Astrocyte of the hippocampus (primary cell): Measurements from ENCODE around the gene CEMIP2.
"Not testable (repeated sequence)": the region's sequence is repeated elsewhere in the genome, so short reads cannot be mapped to it uniquely, and the experiment has no call there.

Source experiments
- DNase-seq: peaks from one replicate; pipeline ENCODE4 v3.0.0; 2011; ENCODE audit warnings: low read depth, low spot score

CEMIP2 gene

GRCh38 chr9:71680189-71680980 lies 87.9 kb downstream of the CEMIP2 start:
- peak; percentile 69 for DNase-seq

- DNase-seq: no peak
These were observed 89.3 kb downstream of the CEMIP2 start for GRCh38 chr9:71678999-71679398.

- no peak for DNase-seq
These were observed 91.1 kb downstream of the CEMIP2 start for GRCh38 chr9:71677209-71677608.

DNA sequence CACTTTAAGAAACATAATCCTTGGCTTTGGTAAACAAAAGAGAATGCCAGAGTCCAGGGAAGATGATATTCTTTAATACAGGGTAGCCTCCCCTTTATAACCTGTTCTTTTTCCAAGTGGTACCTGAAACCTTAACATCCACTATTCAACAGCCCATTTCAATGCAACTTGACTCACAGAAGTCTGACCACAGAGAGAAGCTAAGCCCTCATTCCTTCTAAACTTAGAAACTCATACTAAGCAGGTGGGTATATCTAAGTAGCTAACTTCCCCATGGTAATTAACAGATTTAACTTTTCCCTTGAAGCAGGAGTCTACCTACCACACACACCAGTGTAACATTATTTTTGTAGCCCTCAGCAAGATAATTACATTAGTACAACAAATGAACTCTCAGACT lies 91.9 kb downstream of the CEMIP2 start:
- no peak for DNase-seq

DNA sequence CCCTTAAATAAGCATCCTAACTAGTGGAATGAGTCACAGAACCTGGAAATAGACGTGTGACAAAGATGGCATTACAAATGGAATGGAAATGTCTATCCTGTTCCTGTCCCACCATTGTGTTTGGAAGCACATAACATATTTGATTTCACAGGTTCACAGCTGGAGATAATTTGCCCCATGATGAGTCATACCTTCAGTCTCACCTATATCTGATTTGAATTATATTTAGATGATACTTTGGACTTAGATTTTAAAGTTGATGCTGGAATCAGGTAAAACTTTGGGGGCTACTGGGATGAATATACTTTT lies 92.5 kb downstream of the CEMIP2 start:
- DNase-seq: no peak

- DNase-seq: no peak
These were observed 93.0 kb downstream of the CEMIP2 start for GRCh38 chr9:71675105-71675856.

GRCh38 chr9:71672573-71672972 lies 95.7 kb downstream of the CEMIP2 start:
- DNase-seq: no peak

DNA sequence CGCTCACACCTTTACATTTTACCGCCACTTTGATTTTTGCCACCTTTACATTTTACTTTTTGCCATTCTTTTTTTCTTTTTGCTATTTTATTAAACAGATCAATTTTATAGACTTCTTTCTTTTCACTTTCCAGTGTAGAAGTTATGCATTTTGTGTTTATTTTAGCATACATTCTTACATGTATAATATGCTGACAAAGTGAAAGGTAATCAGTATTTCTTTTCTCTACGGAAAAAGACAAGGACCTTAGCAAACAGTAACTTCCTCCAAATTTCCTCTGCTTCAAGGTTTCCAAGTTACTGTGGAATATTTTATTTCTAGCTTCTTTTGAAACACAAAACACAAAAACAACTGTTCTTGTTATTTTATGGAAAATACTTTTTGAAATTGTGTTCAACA lies 97.0 kb downstream of the CEMIP2 start:
- no peak for DNase-seq

GRCh38 chr9:71670121-71670520 lies 98.2 kb downstream of the CEMIP2 start:
- DNase-seq: no peak

DNA sequence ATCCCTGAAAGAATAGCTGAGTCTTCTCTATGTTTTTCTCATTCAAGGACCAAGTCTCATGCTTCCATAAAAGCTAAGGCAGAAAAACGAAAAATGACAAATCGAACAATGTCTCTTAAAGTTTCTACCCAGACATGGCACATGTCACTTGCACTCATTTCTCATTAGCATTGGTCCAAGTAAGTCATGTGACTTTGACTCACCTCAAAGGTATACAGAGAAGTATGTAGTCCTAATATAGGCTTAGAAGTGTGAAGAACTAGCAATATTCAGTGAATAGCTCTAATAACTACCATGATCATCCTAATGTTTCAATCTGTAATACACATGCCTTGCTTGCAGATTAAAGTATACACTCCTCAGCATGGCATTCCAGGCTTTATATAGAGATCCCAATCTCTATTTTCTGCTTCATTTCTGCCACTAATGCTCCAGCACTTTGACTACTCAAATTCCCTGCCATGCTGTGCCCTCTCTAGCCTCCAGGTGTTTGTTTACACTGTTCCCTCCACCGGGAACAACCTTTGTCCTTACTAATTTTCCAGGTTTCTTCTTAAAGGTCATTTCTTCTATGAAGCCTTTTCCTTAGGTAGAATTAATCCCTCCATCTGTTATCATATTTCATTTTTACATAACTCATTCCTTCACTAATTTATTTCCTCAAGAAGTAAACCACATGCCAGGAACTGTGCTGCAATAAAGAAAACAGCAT lies 98.9 kb downstream of the CEMIP2 start:
- DNase-seq: no peak

- DNase-seq: no peak
These were observed 99.6 kb downstream of the CEMIP2 start for GRCh38 chr9:71668717-71669116.

GRCh38 chr9:71665247-71665646 lies 103.1 kb downstream of the CEMIP2 start:
- no peak for DNase-seq

DNA sequence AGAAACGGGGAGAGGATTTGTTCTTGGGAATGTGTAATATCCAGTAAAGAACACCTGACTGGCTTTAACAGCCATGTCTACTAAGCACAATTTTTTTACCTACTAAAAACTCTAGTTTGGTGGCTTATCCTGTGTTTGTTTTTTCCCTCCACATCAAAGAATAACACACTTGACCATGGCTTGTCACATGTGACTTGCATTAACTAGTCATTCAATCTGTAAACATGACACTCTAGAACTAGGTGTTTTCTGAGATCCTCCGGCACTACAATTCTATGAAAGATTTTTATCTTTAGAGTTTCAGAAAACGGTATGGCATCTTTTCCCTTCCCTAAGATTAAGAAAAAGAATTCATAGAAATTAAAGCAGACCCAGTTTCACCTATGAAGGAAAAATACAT lies 103.7 kb downstream of the CEMIP2 start:
- no peak for DNase-seq

GRCh38 chr9:71663931-71664459 lies 104.3 kb downstream of the CEMIP2 start:
- peak; percentile 87 for DNase-seq

- peak; percentile 92 for DNase-seq
These were observed 105.1 kb downstream of the CEMIP2 start for GRCh38 chr9:71663216-71663615.

DNA sequence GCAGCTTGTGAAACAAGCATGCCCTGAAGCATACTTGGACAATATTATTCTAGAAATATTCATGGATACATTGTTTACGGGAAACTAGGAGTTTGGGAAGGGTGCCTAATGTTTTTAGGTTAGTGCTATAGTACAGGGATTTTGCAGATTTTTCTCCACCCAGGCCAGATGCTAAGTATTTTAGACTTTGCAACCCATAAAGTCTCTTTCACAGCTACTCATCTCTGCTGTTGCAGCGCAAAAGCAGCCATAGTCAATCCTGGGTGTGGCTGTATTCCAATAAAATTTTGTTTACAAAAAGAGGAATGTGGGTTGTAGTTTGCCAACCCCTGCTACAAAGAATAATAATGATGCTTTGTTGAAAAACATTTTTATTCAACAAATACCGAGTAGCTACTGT lies 106.2 kb downstream of the CEMIP2 start:
- DNase-seq: no peak

- not testable (repeated sequence) for DNase-seq
These were observed 111.0 kb downstream of the CEMIP2 start for GRCh38 chr9:71657276-71657675.

- DNase-seq: no peak
These were observed 111.8 kb downstream of the CEMIP2 start for GRCh38 chr9:71656496-71656895.

DNA sequence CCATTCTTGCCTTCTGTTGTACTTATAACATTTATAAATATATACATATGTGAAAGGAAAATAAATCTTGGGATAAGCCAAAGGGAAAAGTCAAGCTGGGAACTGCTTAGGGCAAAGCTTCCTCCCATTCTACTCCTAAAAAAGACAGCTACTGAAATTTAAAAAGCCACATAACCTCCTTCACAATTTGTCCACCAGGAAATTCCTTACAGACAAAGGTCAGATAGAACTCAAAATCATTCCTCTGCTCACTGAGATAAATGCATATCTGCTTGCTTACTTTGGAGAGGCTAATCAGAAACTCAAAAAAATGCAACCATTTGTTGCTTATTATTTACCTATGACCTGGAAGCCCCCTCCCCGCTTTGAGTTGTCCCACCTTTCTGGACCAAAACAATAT lies 112.5 kb downstream of the CEMIP2 start:
- no peak for DNase-seq

DNA sequence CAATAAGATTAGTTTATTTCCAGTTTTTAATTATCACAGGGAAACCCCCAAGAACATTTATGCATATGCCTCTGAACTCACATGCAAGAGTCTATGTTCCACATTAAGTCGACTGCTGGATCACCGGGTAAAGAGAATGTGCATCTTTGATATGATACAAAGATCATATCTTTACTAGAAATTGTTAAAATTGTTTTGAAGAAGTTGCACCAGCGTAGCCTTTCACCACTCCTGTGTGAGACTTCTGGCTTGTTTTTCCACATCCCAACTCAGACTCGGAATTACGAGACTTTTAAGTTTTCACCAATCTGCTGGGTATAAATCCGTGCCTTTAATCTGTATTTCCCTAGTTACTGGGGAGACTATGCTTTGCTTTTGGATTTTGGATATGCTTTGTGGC lies 113.2 kb downstream of the CEMIP2 start:
- DNase-seq: no peak

DNA sequence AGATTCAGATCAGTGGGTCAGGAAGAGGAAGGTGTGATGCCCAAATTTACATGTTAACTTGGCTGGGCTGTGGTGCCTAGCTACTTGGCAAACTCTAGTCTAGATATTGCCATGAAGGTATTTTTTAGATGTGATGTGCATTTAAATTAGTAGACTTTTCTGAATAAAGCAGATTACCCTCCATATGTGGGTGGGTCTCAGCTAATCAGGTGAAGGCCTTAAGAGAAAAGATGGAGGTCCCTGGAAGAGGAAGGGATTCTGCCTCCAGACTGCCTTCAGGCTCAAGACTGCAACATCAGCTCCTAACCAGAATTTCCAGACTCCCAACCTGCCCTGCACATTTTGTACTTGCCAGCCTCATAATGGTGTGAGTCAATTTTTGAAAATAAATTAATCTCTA lies 115.8 kb downstream of the CEMIP2 start:
- DNase-seq: no peak

GRCh38 chr9:71648453-71648852 lies 119.9 kb downstream of the CEMIP2 start:
- no peak for DNase-seq
